Subcutaneous adipose tissue (tissue), 4 donors: ENCODE data around the gene GTF2H3. TPM values are rescaled to one million over a fixed set of nuclear protein-coding genes. Genes with fewer than 3 reads are reported as not detected.

Experiments
- total RNA-seq, 4 donors: library from RNA; depleted of rRNA; stranded (reverse); fragments of >200 nt; gene quantifications; one replicate each; pipeline ENCODE4 v1.1.0, GENCODE V29; 2016
- TF ChIP-seq, protein P1 (sequence below): fragments of 450-650 bp; IDR thresholded peaks from one replicate; pipeline ENCODE4 v1.5.1; 2016; ENCODE audit warnings: low read depth, mild to moderate bottlenecking, control low read depth, antibody characterized with exemption, moderate library complexity

GTF2H3 gene
- total RNA-seq, 4 donors from 2014 or later: 14.3 to 32.1 (median 18.9) TPM

DNA sequence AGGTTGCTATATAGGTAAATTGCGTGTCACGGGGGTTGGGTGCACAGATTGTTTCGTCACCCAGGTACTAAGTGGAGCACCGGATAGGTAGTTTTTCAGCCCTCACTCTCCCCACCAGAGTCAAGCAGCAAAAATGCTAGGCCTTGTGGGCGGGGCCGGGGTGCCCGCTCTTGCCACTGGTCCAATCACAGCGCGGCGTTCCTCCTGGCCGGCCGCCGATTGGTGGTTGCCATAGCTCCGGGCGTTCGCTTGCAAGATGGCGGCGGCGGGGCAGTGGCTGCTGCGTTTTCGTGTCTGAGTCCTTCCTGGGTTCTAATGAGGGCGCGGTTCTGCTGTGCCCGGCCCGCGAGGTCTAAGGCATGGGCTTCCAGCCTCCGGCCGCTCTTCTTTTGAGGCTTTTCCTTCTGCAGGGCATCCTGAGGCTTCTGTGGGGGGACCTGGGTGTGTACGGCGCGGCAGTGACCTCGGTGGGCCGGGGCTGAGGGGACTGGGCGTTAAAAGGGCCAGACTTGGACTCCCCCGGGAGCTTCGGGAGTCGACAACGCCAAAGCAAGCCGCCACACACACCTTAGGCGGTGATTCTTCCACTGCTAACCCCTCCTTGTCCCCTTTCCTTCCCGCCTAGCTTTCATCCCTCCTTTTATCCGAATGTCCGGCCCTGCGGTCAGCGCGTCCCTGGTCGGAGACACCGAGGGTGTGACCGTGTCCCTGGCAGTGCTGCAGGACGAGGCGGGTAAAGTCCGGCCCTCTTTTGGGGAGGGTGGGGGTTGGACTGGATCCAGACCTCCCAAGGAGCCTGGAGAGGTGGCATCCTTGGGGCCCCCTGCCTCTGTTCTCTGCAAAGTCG lies 37.5 kb downstream of the GTF2H3 start, which contains the start of gene TCTN2:
Gene TCTN2 (plus strand): TSS at position 232 of the 847 bp plus-strand sequence. CDS start 128 bp downstream, at position 360.
- TF ChIP-seq, protein P1, sequence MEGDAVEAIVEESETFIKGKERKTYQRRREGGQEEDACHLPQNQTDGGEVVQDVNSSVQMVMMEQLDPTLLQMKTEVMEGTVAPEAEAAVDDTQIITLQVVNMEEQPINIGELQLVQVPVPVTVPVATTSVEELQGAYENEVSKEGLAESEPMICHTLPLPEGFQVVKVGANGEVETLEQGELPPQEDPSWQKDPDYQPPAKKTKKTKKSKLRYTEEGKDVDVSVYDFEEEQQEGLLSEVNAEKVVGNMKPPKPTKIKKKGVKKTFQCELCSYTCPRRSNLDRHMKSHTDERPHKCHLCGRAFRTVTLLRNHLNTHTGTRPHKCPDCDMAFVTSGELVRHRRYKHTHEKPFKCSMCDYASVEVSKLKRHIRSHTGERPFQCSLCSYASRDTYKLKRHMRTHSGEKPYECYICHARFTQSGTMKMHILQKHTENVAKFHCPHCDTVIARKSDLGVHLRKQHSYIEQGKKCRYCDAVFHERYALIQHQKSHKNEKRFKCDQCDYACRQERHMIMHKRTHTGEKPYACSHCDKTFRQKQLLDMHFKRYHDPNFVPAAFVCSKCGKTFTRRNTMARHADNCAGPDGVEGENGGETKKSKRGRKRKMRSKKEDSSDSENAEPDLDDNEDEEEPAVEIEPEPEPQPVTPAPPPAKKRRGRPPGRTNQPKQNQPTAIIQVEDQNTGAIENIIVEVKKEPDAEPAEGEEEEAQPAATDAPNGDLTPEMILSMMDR: no peak

- TF ChIP-seq, protein P1: no peak
These were observed 38.2 kb downstream of the GTF2H3 start for GRCh38 chr12:123671876-123672275.

GRCh38 chr12:123675436-123675835 lies 41.8 kb downstream of the GTF2H3 start:
- TF ChIP-seq, protein P1: no peak

GRCh38 chr12:123676616-123677320 lies 43.1 kb downstream of the GTF2H3 start:
- TF ChIP-seq, protein P1: no peak

DNA sequence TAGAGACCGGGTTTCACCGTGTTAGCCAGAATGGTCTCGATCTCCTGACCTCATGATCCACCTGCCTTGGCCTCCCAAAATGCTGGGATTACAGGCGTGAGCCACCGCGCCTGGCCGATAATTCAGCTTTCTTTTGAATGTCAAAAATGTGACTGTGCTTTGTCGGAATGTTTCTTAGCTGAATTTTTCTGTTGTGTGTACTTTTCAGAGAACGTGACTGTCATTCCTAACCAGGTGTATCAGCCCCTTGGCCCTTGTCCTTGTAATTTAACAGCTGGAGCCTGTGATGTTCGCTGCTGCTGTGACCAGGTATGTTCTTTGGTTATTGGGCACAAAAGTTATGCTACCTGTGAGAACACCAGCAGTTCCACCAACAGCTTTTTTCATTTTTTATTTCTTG lies 45.4 kb downstream of the GTF2H3 start:
- TF ChIP-seq, protein P1: no peak

DNA sequence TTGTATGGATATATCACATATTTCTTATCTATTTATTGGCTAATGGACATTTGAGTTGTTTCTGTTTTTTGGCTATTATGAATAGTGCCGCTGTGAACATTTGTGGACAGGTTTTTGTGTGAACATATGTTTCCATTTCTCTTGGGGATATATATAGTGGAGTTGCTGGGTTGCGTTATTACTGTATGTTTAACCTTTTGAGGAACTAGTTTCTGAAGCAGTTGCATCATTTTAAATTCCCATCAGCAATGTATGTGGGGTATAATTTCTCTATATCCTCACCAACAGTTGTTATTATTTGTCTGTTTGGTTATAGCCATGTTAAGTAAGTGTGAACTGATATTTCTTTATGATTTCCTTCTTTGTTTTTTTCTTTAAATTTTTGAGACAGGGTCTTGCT lies 48.0 kb downstream of the GTF2H3 start:
- TF ChIP-seq, protein P1: no peak

GRCh38 chr12:123683964-123684363 lies 50.3 kb downstream of the GTF2H3 start:
- TF ChIP-seq, protein P1: no peak
